H1 (cell line): ENCODE data around the gene DYSF. TPM values are rescaled to one million over a fixed set of nuclear protein-coding genes. Genes with fewer than 3 reads are reported as not detected.

Experiments used
- CTCF ChIA-PET: fragments of 300-600 bp; sonication (Branson Sonifier 250); formaldehyde crosslinking; loops from one replicate; lab custom pipeline; 2021; ENCODE audit not compliant: partially characterized antibody; lab: Charles Lee
- POLR2A ChIA-PET: fragments of 300-600 bp; sonication (Branson Sonifier 250); formaldehyde crosslinking; loops from one replicate; lab custom pipeline; 2021; ENCODE audit warnings: inconsistent platforms; ENCODE audit not compliant: partially characterized antibody; lab: Charles Lee
- DNase-seq, 2 experiments: peaks; one replicate each; pipeline versions ENCODE4 v3.0.0 to v3.0.0-alpha.2; 2010 to 2022; ENCODE audit warnings: low spot score in 2 of 2, low read depth in 1 of 2, mixed read lengths in 1 of 2
- FAIRE-seq: peaks from 2 replicates; lab custom pipeline; 2011; peaks lifted over from hg19 to GRCh38; lab: Jason Lieb, UNC
- H2AFZ ChIP-seq: 2 replicates; pipeline ENCODE4 v1.8.1; 2012; ENCODE audit warnings: low read length, inconsistent platforms
- H2AK5ac ChIP-seq: 2 replicates; pipeline ENCODE4 v1.6.1; 2013; ENCODE audit warnings: low read depth, low read length
- H2BK120ac ChIP-seq: replicated peaks from 2 replicates; pipeline ENCODE3; 2013; ENCODE audit warnings: low read depth, low read length, inconsistent platforms
- H2BK12ac ChIP-seq: 2 replicates; pipeline ENCODE4 v1.6.1; 2013; ENCODE audit warnings: low read depth, low read length
- H2BK15ac ChIP-seq: 2 replicates; pipeline ENCODE4 v1.6.1; 2013; ENCODE audit warnings: low read length
- H2BK20ac ChIP-seq: 2 replicates; pipeline ENCODE4 v1.6.1; 2013; ENCODE audit warnings: low read length
- H2BK5ac ChIP-seq: 2 replicates; pipeline ENCODE4 v1.6.1; 2013; ENCODE audit warnings: low read depth, low read length
- H3K14ac ChIP-seq: 2 replicates; pipeline ENCODE4 v1.6.1; 2013; ENCODE audit warnings: inconsistent platforms; ENCODE audit not compliant: insufficient read length
- H3K18ac ChIP-seq: 2 replicates; pipeline ENCODE4 v1.6.1; 2013; ENCODE audit warnings: low read length; ENCODE audit errors: extremely low read depth
- H3K23ac ChIP-seq: 2 replicates; pipeline ENCODE4 v1.6.1; 2013; ENCODE audit warnings: inconsistent platforms; ENCODE audit not compliant: insufficient read length
- H3K23me2 ChIP-seq: 2 replicates; pipeline ENCODE4 v1.6.1; 2013; ENCODE audit warnings: low read depth, low read length
- H3K27ac ChIP-seq: 2 replicates; pipeline ENCODE4 v1.6.1; 2011; ENCODE audit warnings: low read depth, low read length, inconsistent platforms
- H3K27me3 ChIP-seq, 4 experiments: replicated peaks in 1 of 4; 1 replicate in 1 of 4; 2 replicates in 3 of 4; pipeline versions ENCODE4 v1.6.1 to v1.8.1; 2011 to 2013; ENCODE audit warnings: low read length in 3 of 4, mild to moderate bottlenecking in 3 of 4, inconsistent platforms in 2 of 4, mixed read lengths in 2 of 4, moderate library complexity in 1 of 4; ENCODE audit not compliant: control insufficient read depth in 3 of 4, insufficient read depth in 3 of 4; ENCODE audit errors: extremely low read depth in 1 of 4
- H3K36me3 ChIP-seq, 4 experiments: 2 replicates each; pipeline versions ENCODE4 v1.6.1 to v1.8.1; 2011 to 2013; ENCODE audit warnings: mild to moderate bottlenecking in 4 of 4, low read length in 3 of 4, moderate library complexity in 2 of 4, control low read depth in 1 of 4, inconsistent platforms in 1 of 4; ENCODE audit not compliant: insufficient read depth in 4 of 4, control insufficient read depth in 2 of 4
- H3K4ac ChIP-seq: replicated peaks from 2 replicates; pipeline ENCODE3; 2013; ENCODE audit warnings: low read length, low read depth, mixed read lengths, inconsistent platforms; ENCODE audit not compliant: insufficient read length
- H3K4me1 ChIP-seq, 4 experiments: replicated peaks in 1 of 4; 1 replicate in 1 of 4; 2 replicates in 3 of 4; pipeline versions ENCODE4 v1.6.1 to v1.8.1; 2011 to 2013; ENCODE audit warnings: low read length in 3 of 4, inconsistent platforms in 2 of 4, mixed read lengths in 1 of 4; ENCODE audit not compliant: insufficient read depth in 4 of 4, control insufficient read depth in 3 of 4
- H3K4me2 ChIP-seq, 2 experiments: 2 replicates each; pipeline versions ENCODE4 v1.6.1 to v1.8.1; 2011 to 2013; ENCODE audit warnings: low read depth in 2 of 2, low read length in 2 of 2, control low read depth in 1 of 2, inconsistent platforms in 1 of 2, mild to moderate bottlenecking in 1 of 2; ENCODE audit not compliant: insufficient read depth in 1 of 2
- H3K4me3 ChIP-seq, 4 experiments: fragments of 200-600, 300-600 bp in 1 of 4; sonication (generic), shearing (Covaris generic), sonication (Bioruptor Twin) in 1 of 4; 2 replicates each; pipeline versions ENCODE4 v1.5.1 to v1.8.1; 2011 to 2016; ENCODE audit warnings: low read length in 4 of 4, low read depth in 3 of 4, control low read depth in 2 of 4, inconsistent platforms in 2 of 4, mild to moderate bottlenecking in 2 of 4, mixed read lengths in 1 of 4, moderate library complexity in 1 of 4; ENCODE audit not compliant: insufficient read depth in 2 of 4; ENCODE audit errors: extremely low read depth in 1 of 4
- H3K56ac ChIP-seq: replicated peaks from 2 replicates; pipeline ENCODE3; 2013; ENCODE audit warnings: low read depth, mild to moderate bottlenecking, mixed read lengths, low read length, inconsistent platforms; ENCODE audit not compliant: insufficient read length
- H3K79me1 ChIP-seq: 2 replicates; pipeline ENCODE4 v1.6.1; 2013; ENCODE audit warnings: low read depth, low read length, control low read depth
- H3K79me2 ChIP-seq, 2 experiments: 2 replicates each; pipeline versions ENCODE4 v1.6.1 to v1.8.1; 2012 to 2013; ENCODE audit warnings: low read length in 2 of 2, mild to moderate bottlenecking in 2 of 2, inconsistent platforms in 1 of 2; ENCODE audit not compliant: insufficient read depth in 2 of 2, control insufficient read depth in 1 of 2
- H3K9ac ChIP-seq, 4 experiments: replicated peaks in 1 of 4; 1 replicate in 1 of 4; 2 replicates in 3 of 4; pipeline versions ENCODE4 v1.6.1 to v1.8.1; 2011 to 2013; ENCODE audit warnings: low read depth in 3 of 4, low read length in 3 of 4, control low read depth in 2 of 4, mild to moderate bottlenecking in 2 of 4, moderate library complexity in 2 of 4, inconsistent platforms in 1 of 4; ENCODE audit errors: extremely low read depth in 1 of 4
- H3K9me3 ChIP-seq, 2 experiments: 2 replicates each; pipeline versions ENCODE4 v1.6.1 to v1.8.1; 2012 to 2013; ENCODE audit warnings: mild to moderate bottlenecking in 2 of 2, moderate library complexity in 2 of 2, control low read depth in 1 of 2, inconsistent platforms in 1 of 2, low read depth in 1 of 2, low read length in 1 of 2, mixed read lengths in 1 of 2; ENCODE audit not compliant: insufficient read depth in 2 of 2
- H4K20me1 ChIP-seq, 2 experiments: replicated peaks in 1 of 2; 2 replicates each; pipeline versions ENCODE3 to v1.8.1; 2011 to 2013; ENCODE audit warnings: inconsistent platforms in 2 of 2, low read length in 2 of 2, mild to moderate bottlenecking in 1 of 2; ENCODE audit not compliant: insufficient read depth in 2 of 2, control insufficient read depth in 1 of 2
- H4K5ac ChIP-seq: 2 replicates; pipeline ENCODE4 v1.6.1; 2013; ENCODE audit warnings: low read length, low read depth, mixed read lengths, inconsistent platforms; ENCODE audit not compliant: insufficient read length
- H4K8ac ChIP-seq: 2 replicates; pipeline ENCODE4 v1.8.0; 2013; ENCODE audit warnings: mild to moderate bottlenecking, moderate library complexity, low read length, inconsistent platforms; ENCODE audit not compliant: insufficient read depth; ENCODE audit errors: extremely low read depth
- H4K91ac ChIP-seq: replicated peaks from 2 replicates; pipeline ENCODE3; 2013; ENCODE audit warnings: low read length, mixed read lengths, inconsistent platforms; ENCODE audit not compliant: insufficient read length
- JUND ChIP-seq: IDR thresholded peaks from 2 replicates; pipeline ENCODE4 v1.6.1; 2011; ENCODE audit warnings: mild to moderate bottlenecking, improper control_type of control experiment, low read length
- PHF8 ChIP-seq: fragments of 200-600 bp; sonication (generic); conservative IDR thresholded peaks from 2 replicates; pipeline ENCODE4 v1.7.1; 2012; ENCODE audit warnings: low read depth, mild to moderate bottlenecking, inconsistent platforms, low read length, moderate library complexity
- SIN3A ChIP-seq, 2 experiments: IDR thresholded peaks in 1 of 2; conservative IDR thresholded peaks in 1 of 2; 2 replicates each; pipeline ENCODE4 v1.6.1; 2011 to 2012; ENCODE audit warnings: low read length in 2 of 2, improper control_type of control experiment in 1 of 2, low read depth in 1 of 2, mild to moderate bottlenecking in 1 of 2
- TAF7 ChIP-seq: optimal IDR thresholded peaks from 2 replicates; pipeline ENCODE3; 2011; ENCODE audit warnings: low read depth, mild to moderate bottlenecking, inconsistent platforms, low read length, moderate library complexity, borderline replicate concordance
- WGBS, 2 experiments: shearing (Covaris generic) in 1 of 2; methylation state at CpG; one replicate each; pipeline versions ENCODE4 v1.1.6 to v1.1.7; 2013 to 2015; ENCODE audit warnings: low lambda C conversion rate in 2 of 2, mixed read lengths in 2 of 2, inconsistent platforms in 1 of 2, low coverage in 1 of 2, missing lambda C conversion rate in 1 of 2; ENCODE audit not compliant: insufficient replicate concordance in 2 of 2, insufficient coverage in 1 of 2, insufficient read length in 1 of 2; ENCODE audit errors: extremely low coverage in 1 of 2, missing lambda C conversion rate in 1 of 2; 5-methylcytosine and 5-hydroxymethylcytosine counted together
- polyA plus RNA-seq, 7 experiments: library from polyadenylated mRNA; depleted of rRNA in 3 of 7; stranded (reverse) in 5 of 7; unstranded in 2 of 7; fragments of >200 nt in 5 of 7; fragments of 200-250 nt in 2 of 7; gene quantifications; 1 replicate in 5 of 7; 2 replicates in 1 of 7; 4 replicates in 1 of 7; pipeline versions ENCODE4 v1.2.1 to v1.2.3, GENCODE V29; 2011 to 2013; ENCODE audit warnings: missing spikeins in 2 of 7, mixed read lengths in 2 of 7
- total RNA-seq: library from RNA; stranded (reverse); fragmentation: NEBNext Ultra II Directional; extraction: Animal tissue kit (Norgen Biotek cat#: 25700); gene quantifications from 2 replicates; pipeline ENCODE4 v1.2.1, GENCODE V29; 2021

DYSF gene
- total and polyA plus RNA-seq, 2 of the 8 experiments (the other 6 are each of a cell fraction or from before 2014, with no cell fraction given): 5.8 to 7.1 TPM

GRCh38 chr2:71712158-71712818 is 258.9 kb downstream of the DYSF start:
- H4K20me1 ChIP-seq: no peaks in the 10 kb centered on the region
- H3K4me1 ChIP-seq: no peaks in the 10 kb centered on the region
- H3K4me3 ChIP-seq: no peak overlapping the region
- ChIA-PET CTCF (no interaction called here), POLR2A (no interaction called here)
- no peak overlapping the region for H2BK15ac ChIP-seq
- H3K18ac ChIP-seq: no peak overlapping the region
- H3K14ac ChIP-seq: no peak overlapping the region
- no peak overlapping the region for H3K23ac ChIP-seq
- no peak overlapping the region for H3K56ac ChIP-seq
- WGBS, 2 experiments: 84% methylated on average over 8 of the region's 8 CpGs; no CpG with 5 or more reads in 1 of the 2 experiments
- H3K9me3 ChIP-seq: no peaks in the 10 kb centered on the region
- no peak overlapping the region for H2BK12ac ChIP-seq
- H4K8ac ChIP-seq: no peak overlapping the region
- no peak overlapping the region for H2AK5ac ChIP-seq
- no peak overlapping the region for H3K4ac ChIP-seq
- H3K36me3 ChIP-seq: no peaks in the 10 kb centered on the region
- H4K91ac ChIP-seq: no peak overlapping the region
- H4K5ac ChIP-seq: no peak overlapping the region
- no peak overlapping the region for H3K9ac ChIP-seq
- DNase-seq (no peak), FAIRE-seq (no peak)
- no peaks in the 10 kb centered on the region for H3K23me2 ChIP-seq
- no peak overlapping the region for H2AFZ ChIP-seq
- H2BK5ac ChIP-seq: no peak overlapping the region
- no peaks in the 10 kb centered on the region for H3K79me1 ChIP-seq
- H2BK20ac ChIP-seq: no peak overlapping the region
- no peaks in the 10 kb centered on the region for H3K27me3 ChIP-seq
- H3K79me2 ChIP-seq: no peaks in the 10 kb centered on the region
- H3K27ac ChIP-seq: no peak overlapping the region
- no peak overlapping the region for H3K4me2 ChIP-seq
- no peak for TF ChIP-seq SIN3A (conservative IDR thresholded peaks at IDR 0.05 in 1 of 2, IDR thresholded peaks at IDR 0.05 in 1 of 2; ENCODE audit: low read depth in 1 of 2, low read length in 2 of 2)
- TF ChIP-seq JUND: no peak
- no peak for TF ChIP-seq PHF8
- no peak for TF ChIP-seq TAF7
- H2BK120ac ChIP-seq: no peak overlapping the region
